Neural cell (in vitro differentiated cells): ENCODE data around the gene PLEKHN1. TPM values are rescaled to one million over a fixed set of nuclear protein-coding genes. Genes with fewer than 3 reads are reported as not detected.
A peak's percentile ranks its signal among the peaks of the same experiment; 100 is the strongest.

Source experiments
- H2AFZ ChIP-seq: fragments of 200-600, 300-800 bp; sonication (generic), shearing (Covaris generic); 2 replicates; pipeline ENCODE4 v1.6.0; 2014; ENCODE audit warnings: low read depth, mild to moderate bottlenecking, antibody characterized with exemption, low read length, moderate library complexity
- H3F3A ChIP-seq: fragments of 200-600 bp; shearing (Covaris generic); 2 replicates; pipeline ENCODE4 v1.6.1; 2016; ENCODE audit warnings: mild to moderate bottlenecking, moderate library complexity, mixed read lengths, antibody characterized with exemption, low read length; ENCODE audit not compliant: insufficient read depth, poor library complexity, severe bottlenecking
- H3K27ac ChIP-seq: fragments of 200-600, 300-800 bp; sonication (generic), shearing (Covaris generic); 2 replicates; pipeline ENCODE4 v1.5.1; 2014; ENCODE audit warnings: mild to moderate bottlenecking, low read length, moderate library complexity
- H3K27me3 ChIP-seq: fragments of 300-800, 200-600 bp; sonication (generic), shearing (Covaris generic); 2 replicates; pipeline ENCODE4 v1.6.0; 2014; ENCODE audit warnings: mild to moderate bottlenecking, low read depth, low read length, moderate library complexity; ENCODE audit not compliant: insufficient read depth
- H3K36me3 ChIP-seq: fragments of 300-800, 200-600 bp; sonication (generic), shearing (Covaris generic); 2 replicates; pipeline ENCODE4 v1.5.1; 2014; ENCODE audit warnings: mild to moderate bottlenecking, antibody characterized with exemption, low read length, moderate library complexity; ENCODE audit not compliant: insufficient read depth
- H3K4me2 ChIP-seq: fragments of 300-800, 200-600 bp; sonication (generic), shearing (Covaris generic); 2 replicates; pipeline ENCODE4 v1.6.0; 2014; ENCODE audit warnings: mild to moderate bottlenecking, low read length
- H3K4me3 ChIP-seq: fragments of 300-800, 200-600 bp; sonication (generic), shearing (Covaris generic); 2 replicates; pipeline ENCODE4 v1.5.1; 2014; ENCODE audit warnings: mild to moderate bottlenecking, low read length, moderate library complexity
- H3K79me2 ChIP-seq: fragments of 200-600 bp; shearing (Covaris generic); replicated peaks from 2 replicates; pipeline ENCODE4 v1.6.0; 2014; ENCODE audit warnings: mild to moderate bottlenecking, low read length, moderate library complexity; ENCODE audit not compliant: insufficient read depth
- H3K9ac ChIP-seq: fragments of 300-800, 200-600 bp; sonication (generic), shearing (Covaris generic); 2 replicates; pipeline ENCODE4 v1.6.1; 2016; ENCODE audit warnings: mild to moderate bottlenecking, low read length, mixed read lengths
- H3K9me2 ChIP-seq: fragments of 200-600 bp; shearing (Covaris generic); 2 replicates; pipeline ENCODE4 v1.6.1; 2016; ENCODE audit warnings: mild to moderate bottlenecking, low read length, mixed read lengths; ENCODE audit not compliant: insufficient read depth
- H3K9me3 ChIP-seq: fragments of 200-600, 300-800 bp; sonication (generic), shearing (Covaris generic); 2 replicates; pipeline ENCODE4 v1.6.1; 2016; ENCODE audit warnings: mild to moderate bottlenecking, mixed run types, low read length, moderate library complexity, mixed read lengths
- H4K20me1 ChIP-seq: fragments of 200-600 bp; shearing (Covaris generic); 2 replicates; pipeline ENCODE4 v1.6.1; 2016; ENCODE audit warnings: mild to moderate bottlenecking, mixed run types; ENCODE audit not compliant: insufficient read depth
- EP300 ChIP-seq: fragments of 450-650 bp; conservative IDR thresholded peaks from 2 replicates; pipeline ENCODE4 v1.6.1; 2014; ENCODE audit warnings: antibody characterized with exemption, mild to moderate bottlenecking, moderate library complexity; ENCODE audit not compliant: poor library complexity, severe bottlenecking
- EZH2 ChIP-seq: fragments of 200-600, 300-800 bp; shearing (Covaris generic), sonication (generic); IDR thresholded peaks from 2 replicates; pipeline ENCODE4 v1.6.1; 2014; ENCODE audit warnings: antibody characterized with exemption, low read length, borderline replicate concordance, mild to moderate bottlenecking; ENCODE audit not compliant: insufficient read depth, poor library complexity, severe bottlenecking
- MXI1 ChIP-seq: fragments of 450-650 bp; conservative IDR thresholded peaks from 2 replicates; pipeline ENCODE4 v1.6.1; 2014; ENCODE audit warnings: antibody characterized with exemption, mild to moderate bottlenecking; ENCODE audit not compliant: poor library complexity, severe bottlenecking
- POLR2AphosphoS5 ChIP-seq: IDR thresholded peaks from 2 replicates; pipeline ENCODE4 v1.6.1; 2012
- RAD21 ChIP-seq: fragments of 450-650 bp; conservative IDR thresholded peaks from 2 replicates; pipeline ENCODE4 v1.6.1; 2014; ENCODE audit warnings: antibody characterized with exemption, mild to moderate bottlenecking, moderate library complexity
- REST ChIP-seq: IDR thresholded peaks from 2 replicates; pipeline ENCODE4 v1.6.1; 2012; ENCODE audit warnings: borderline replicate concordance
- SMC3 ChIP-seq: fragments of 450-650 bp; conservative IDR thresholded peaks from 2 replicates; pipeline ENCODE4 v1.6.1; 2014; ENCODE audit warnings: antibody characterized with exemption, mild to moderate bottlenecking, moderate library complexity; ENCODE audit not compliant: poor library complexity
- TAF1 ChIP-seq: IDR thresholded peaks from 2 replicates; pipeline ENCODE4 v1.6.1; 2012; ENCODE audit warnings: low read depth
- polyA plus RNA-seq: library from polyadenylated mRNA; depleted of rRNA; stranded (reverse); fragments of >200 nt; gene quantifications from 2 replicates; pipeline ENCODE4 v1.2.3, GENCODE V29; 2014
- TF ChIP-seq, protein P1 (sequence below): fragments of 450-650 bp; IDR thresholded peaks from 2 replicates; pipeline ENCODE4 v1.5.1; 2014; ENCODE audit warnings: antibody characterized with exemption, mild to moderate bottlenecking, moderate library complexity; ENCODE audit not compliant: poor library complexity, severe bottlenecking

The PLEKHN1 gene
- polyA plus RNA-seq, 1 donor from 2014 or later: 1.1 TPM

DNA sequence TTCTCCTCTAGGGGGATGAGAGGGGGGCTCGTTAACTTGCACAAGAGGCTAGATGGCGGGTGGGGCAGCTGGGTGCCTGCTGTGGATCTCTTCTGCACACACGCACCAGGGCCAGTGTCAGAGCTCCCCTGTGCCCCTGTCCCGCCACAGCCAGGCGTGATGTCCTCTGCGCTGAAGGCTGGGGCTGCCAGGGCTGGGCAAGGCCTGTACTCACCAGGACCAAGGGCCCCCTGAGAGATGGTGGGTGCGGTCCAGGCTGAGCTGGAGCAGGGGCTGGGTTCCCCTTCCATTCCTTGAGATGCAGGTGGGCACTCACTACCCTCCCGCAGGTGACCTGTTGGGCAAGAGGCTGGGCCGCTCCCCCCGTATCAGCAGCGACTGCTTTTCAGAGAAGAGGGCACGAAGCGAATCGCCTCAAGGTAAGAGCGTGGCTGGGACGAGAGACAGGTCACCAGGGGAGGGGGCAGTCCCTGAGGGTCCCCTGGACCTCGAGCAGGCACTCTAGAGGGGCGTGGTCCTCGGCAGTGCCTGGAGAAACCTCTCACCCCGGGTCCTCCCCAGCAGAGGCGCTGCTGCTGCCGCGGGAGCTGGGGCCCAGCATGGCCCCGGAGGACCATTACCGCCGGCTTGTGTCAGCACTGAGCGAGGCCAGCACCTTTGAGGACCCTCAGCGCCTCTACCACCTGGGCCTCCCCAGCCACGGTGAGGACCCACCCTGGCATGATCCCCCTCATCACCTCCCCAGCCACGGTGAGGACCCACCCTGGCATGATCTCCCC lies 27.4 kb upstream of the PLEKHN1 start:
- no peak overlapping the region for H3K4me3 ChIP-seq
- H3K36me3 ChIP-seq: no peaks in the 10 kb centered on the region
- no peak overlapping the region for H3K27ac ChIP-seq
- no peak overlapping the region for H2AFZ ChIP-seq
- no peaks in the 10 kb centered on the region for H3F3A ChIP-seq
- H3K79me2 ChIP-seq: no peaks in the 10 kb centered on the region
- no peaks in the 10 kb centered on the region for H3K9me3 ChIP-seq
- no peak overlapping the region for H3K9ac ChIP-seq
- H3K27me3 ChIP-seq: peaks cover 64% of the 10 kb centered on the region
- no peak overlapping the region for H3K4me2 ChIP-seq
- no peak for TF ChIP-seq RAD21
- no peaks in the 10 kb centered on the region for H4K20me1 ChIP-seq
- H3K9me2 ChIP-seq: no peaks in the 10 kb centered on the region

- Histone ChIP-seq H3K27ac (no peak overlapping the region), H3K27me3 (peaks cover 64% of the 10 kb centered on the region), H3K9ac (no peak overlapping the region), H3K9me2 (no peaks in the 10 kb centered on the region), H3K79me2 (no peaks in the 10 kb centered on the region), H3K9me3 (no peaks in the 10 kb centered on the region), H3K4me2 (no peak overlapping the region), H3K36me3 (no peaks in the 10 kb centered on the region), H3F3A (no peaks in the 10 kb centered on the region), H4K20me1 (no peaks in the 10 kb centered on the region), H3K4me3 (peak overlapping the region; percentile 42), H2AFZ (no peak overlapping the region)
- TF ChIP-seq, protein P1, sequence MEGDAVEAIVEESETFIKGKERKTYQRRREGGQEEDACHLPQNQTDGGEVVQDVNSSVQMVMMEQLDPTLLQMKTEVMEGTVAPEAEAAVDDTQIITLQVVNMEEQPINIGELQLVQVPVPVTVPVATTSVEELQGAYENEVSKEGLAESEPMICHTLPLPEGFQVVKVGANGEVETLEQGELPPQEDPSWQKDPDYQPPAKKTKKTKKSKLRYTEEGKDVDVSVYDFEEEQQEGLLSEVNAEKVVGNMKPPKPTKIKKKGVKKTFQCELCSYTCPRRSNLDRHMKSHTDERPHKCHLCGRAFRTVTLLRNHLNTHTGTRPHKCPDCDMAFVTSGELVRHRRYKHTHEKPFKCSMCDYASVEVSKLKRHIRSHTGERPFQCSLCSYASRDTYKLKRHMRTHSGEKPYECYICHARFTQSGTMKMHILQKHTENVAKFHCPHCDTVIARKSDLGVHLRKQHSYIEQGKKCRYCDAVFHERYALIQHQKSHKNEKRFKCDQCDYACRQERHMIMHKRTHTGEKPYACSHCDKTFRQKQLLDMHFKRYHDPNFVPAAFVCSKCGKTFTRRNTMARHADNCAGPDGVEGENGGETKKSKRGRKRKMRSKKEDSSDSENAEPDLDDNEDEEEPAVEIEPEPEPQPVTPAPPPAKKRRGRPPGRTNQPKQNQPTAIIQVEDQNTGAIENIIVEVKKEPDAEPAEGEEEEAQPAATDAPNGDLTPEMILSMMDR: no peak
- no peak for TF ChIP-seq EP300
- TF ChIP-seq EZH2: no peak
- no peak for TF ChIP-seq REST
- no peak for TF ChIP-seq POLR2AphosphoS5
- TF ChIP-seq SMC3: no peak
- TF ChIP-seq RAD21: no peak
- TF ChIP-seq TAF1: no peak
- TF ChIP-seq MXI1: no peak
Observed at GRCh38 chr1:939511-940106, 26.7 kb upstream of the PLEKHN1 start.
